SK-N-SH treated with all-trans-retinoic acid at 6 μM for 48 hours (cell line): ENCODE data around the gene ZNF543.

Experiments
- ATAC-seq: fragments of 200-7000 bp; cut with Tn5 transposase; 3 replicates; pipeline ENCODE4 v1.9.1; 2020; ENCODE audit warnings: mild to moderate bottlenecking, moderate library complexity
- ARNTL ChIP-seq: fragments of 450-650 bp; formaldehyde crosslinking; IDR thresholded peaks from 2 replicates; pipeline ENCODE4 v1.5.0; 2020; ENCODE audit warnings: low read depth, mild to moderate bottlenecking, moderate library complexity, borderline replicate concordance
- BACH2 ChIP-seq: fragments of 250-450 bp; sonication (Bioruptor Pico); IDR thresholded peaks from 2 replicates; pipeline ENCODE4 v1.9.0; 2021; ENCODE audit warnings: mild to moderate bottlenecking, borderline replicate concordance
- CREB5 ChIP-seq: fragments of 250-450 bp; sonication (Bioruptor Pico); IDR thresholded peaks from 2 replicates; pipeline ENCODE4 v1.5.1; 2020; ENCODE audit warnings: low read depth, mild to moderate bottlenecking, moderate library complexity
- CSDC2 ChIP-seq: fragments of 250-450 bp; sonication (Bioruptor Pico); IDR thresholded peaks from 2 replicates; pipeline ENCODE4 v1.5.0; 2020; ENCODE audit warnings: mild to moderate bottlenecking, moderate library complexity
- ISL1 ChIP-seq: fragments of 250-450 bp; sonication (Bioruptor Pico); IDR thresholded peaks from 2 replicates; pipeline ENCODE4 v2.1.2; 2022; ENCODE audit warnings: mild to moderate bottlenecking, moderate library complexity
- OSR1 ChIP-seq: fragments of 250-450 bp; sonication (Bioruptor Pico); IDR thresholded peaks from 2 replicates; pipeline ENCODE4 v1.8.0; 2022; ENCODE audit warnings: moderate library complexity, mild to moderate bottlenecking, inconsistent platforms
- POU6F1 ChIP-seq: fragments of 250-450 bp; sonication (Bioruptor Pico); IDR thresholded peaks from 2 replicates; pipeline ENCODE4 v1.8.0; 2021; ENCODE audit warnings: low read depth, mild to moderate bottlenecking, moderate library complexity, borderline replicate concordance
- PPARA ChIP-seq: fragments of 250-450 bp; sonication (Bioruptor Pico); IDR thresholded peaks from 2 replicates; pipeline ENCODE4 v1.5.0; 2020; ENCODE audit warnings: mild to moderate bottlenecking, borderline replicate concordance
- SNAI2 ChIP-seq: fragments of 250-450 bp; sonication (Bioruptor Pico); IDR thresholded peaks from 2 replicates; pipeline ENCODE4 v1.5.0; 2020; ENCODE audit warnings: mild to moderate bottlenecking, moderate library complexity
- TCF4 ChIP-seq: fragments of 250-450 bp; sonication (Bioruptor Pico); IDR thresholded peaks from 2 replicates; pipeline ENCODE4 v1.8.0; 2021; ENCODE audit warnings: mild to moderate bottlenecking, moderate library complexity, borderline replicate concordance
- TOX ChIP-seq: fragments of 250-450 bp; sonication (Bioruptor Pico); IDR thresholded peaks from 2 replicates; pipeline ENCODE4 v1.8.0; 2021; ENCODE audit warnings: mild to moderate bottlenecking, moderate library complexity, borderline replicate concordance
- TSHZ2 ChIP-seq: fragments of 250-450 bp; sonication (Bioruptor Pico); IDR thresholded peaks from 2 replicates; pipeline ENCODE4 v1.5.0; 2020; ENCODE audit warnings: mild to moderate bottlenecking, moderate library complexity
- ZFP3 ChIP-seq: fragments of 250-450 bp; sonication (Bioruptor Pico); IDR thresholded peaks from 2 replicates; pipeline ENCODE4 v1.5.0; 2020; ENCODE audit warnings: mild to moderate bottlenecking, moderate library complexity
- ZFP30 ChIP-seq: fragments of 450-650 bp; formaldehyde crosslinking; IDR thresholded peaks from 2 replicates; pipeline ENCODE4 v1.5.0; 2022; ENCODE audit warnings: mild to moderate bottlenecking, moderate library complexity
- ZNF565 ChIP-seq: fragments of 450-650 bp; formaldehyde crosslinking; conservative IDR thresholded peaks from 2 replicates; pipeline ENCODE4 v1.5.0; 2020; ENCODE audit warnings: low read depth, mild to moderate bottlenecking, moderate library complexity
- ZNF70 ChIP-seq: fragments of 450-650 bp; formaldehyde crosslinking; IDR thresholded peaks from 2 replicates; pipeline ENCODE4 v1.5.0; 2020; ENCODE audit warnings: mild to moderate bottlenecking, moderate library complexity
- ZNF8 ChIP-seq: fragments of 450-650 bp; formaldehyde crosslinking; IDR thresholded peaks from 2 replicates; pipeline ENCODE4 v1.5.0; 2020; ENCODE audit warnings: mild to moderate bottlenecking, moderate library complexity
- TF ChIP-seq, protein P1 (sequence below): fragments of 250-450 bp; sonication (Bioruptor Pico); IDR thresholded peaks from 2 replicates; pipeline ENCODE4 v1.8.0; 2020; ENCODE audit warnings: mild to moderate bottlenecking, moderate library complexity, borderline replicate concordance
- TF ChIP-seq, protein P2 (sequence below): fragments of 250-450 bp; sonication (Bioruptor Pico); IDR thresholded peaks from 2 replicates; pipeline ENCODE4 v1.5.1; 2021; ENCODE audit warnings: mild to moderate bottlenecking, moderate library complexity

The ZNF543 gene

GRCh38 chr19:57279418-57280164 lies 40.7 kb upstream of the ZNF543 start (continued):
- TF ChIP-seq, protein P1, sequence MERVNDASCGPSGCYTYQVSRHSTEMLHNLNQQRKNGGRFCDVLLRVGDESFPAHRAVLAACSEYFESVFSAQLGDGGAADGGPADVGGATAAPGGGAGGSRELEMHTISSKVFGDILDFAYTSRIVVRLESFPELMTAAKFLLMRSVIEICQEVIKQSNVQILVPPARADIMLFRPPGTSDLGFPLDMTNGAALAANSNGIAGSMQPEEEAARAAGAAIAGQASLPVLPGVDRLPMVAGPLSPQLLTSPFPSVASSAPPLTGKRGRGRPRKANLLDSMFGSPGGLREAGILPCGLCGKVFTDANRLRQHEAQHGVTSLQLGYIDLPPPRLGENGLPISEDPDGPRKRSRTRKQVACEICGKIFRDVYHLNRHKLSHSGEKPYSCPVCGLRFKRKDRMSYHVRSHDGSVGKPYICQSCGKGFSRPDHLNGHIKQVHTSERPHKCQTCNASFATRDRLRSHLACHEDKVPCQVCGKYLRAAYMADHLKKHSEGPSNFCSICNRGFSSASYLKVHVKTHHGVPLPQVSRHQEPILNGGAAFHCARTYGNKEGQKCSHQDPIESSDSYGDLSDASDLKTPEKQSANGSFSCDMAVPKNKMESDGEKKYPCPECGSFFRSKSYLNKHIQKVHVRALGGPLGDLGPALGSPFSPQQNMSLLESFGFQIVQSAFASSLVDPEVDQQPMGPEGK (CRISPR knock-in tag): no peak
- peak; percentile 16; the same call in 1 of the 2 replicates for TF ChIP-seq ZFP3
- TF ChIP-seq ISL1 (CRISPR knock-in tag): no peak
- TF ChIP-seq ZFP30 (CRISPR knock-in tag): no peak
- no peak for TF ChIP-seq BACH2 (CRISPR knock-in tag)

GRCh38 chr19:57280165-57280961 lies 39.9 kb upstream of the ZNF543 start, which contains the start of gene ZNF460:
Gene ZNF460, plus strand, starts transcription at chr19:57280485. Its CDS starts 322 bp downstream, at chr19:57280807.
- TF ChIP-seq ZFP30 (CRISPR knock-in tag) (peak; percentile 63; the same call in 1 of the 2 replicates), CREB5 (CRISPR knock-in tag) (0 out of 2 replicates have a peak, but pooled peaks have one; percentile 57), PPARA (CRISPR knock-in tag) (0 out of 2 replicates have a peak, but pooled peaks have one; percentile 79), TSHZ2 (no peak), SNAI2 (CRISPR knock-in tag) (peak; percentile 59; the same call in 1 of the 2 replicates)
- peak; percentile 97 for ATAC-seq

DNA sequence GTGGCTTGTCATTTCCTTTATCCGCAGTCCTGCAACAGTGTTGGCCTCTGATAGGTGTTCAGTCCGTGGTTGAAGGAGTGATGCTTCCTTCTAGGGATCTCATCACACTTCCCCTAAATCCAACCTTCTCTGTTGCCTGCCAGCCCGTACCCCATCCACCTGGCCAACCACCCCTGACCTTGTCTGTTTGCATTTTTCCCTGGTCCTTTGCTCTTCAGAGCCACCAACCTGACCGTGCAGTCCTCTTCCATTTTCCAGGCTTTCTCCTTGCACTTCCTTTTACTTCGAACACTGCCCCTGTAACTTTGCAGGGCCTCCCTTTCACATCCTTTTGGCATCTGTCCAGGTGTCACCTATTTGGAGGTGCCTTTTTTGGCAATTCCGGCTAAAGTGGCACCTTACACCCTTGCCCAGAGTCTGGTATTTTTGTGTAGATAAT lies 39.3 kb upstream of the ZNF543 start:
- no peak for ATAC-seq
- TF ChIP-seq PPARA (CRISPR knock-in tag) (no peak), CSDC2 (CRISPR knock-in tag) (no peak), OSR1 (CRISPR knock-in tag) (no peak), ZNF565 (no peak), CREB5 (CRISPR knock-in tag) (no peak), ZFP3 (no peak)
- TF ChIP-seq, protein P2, sequence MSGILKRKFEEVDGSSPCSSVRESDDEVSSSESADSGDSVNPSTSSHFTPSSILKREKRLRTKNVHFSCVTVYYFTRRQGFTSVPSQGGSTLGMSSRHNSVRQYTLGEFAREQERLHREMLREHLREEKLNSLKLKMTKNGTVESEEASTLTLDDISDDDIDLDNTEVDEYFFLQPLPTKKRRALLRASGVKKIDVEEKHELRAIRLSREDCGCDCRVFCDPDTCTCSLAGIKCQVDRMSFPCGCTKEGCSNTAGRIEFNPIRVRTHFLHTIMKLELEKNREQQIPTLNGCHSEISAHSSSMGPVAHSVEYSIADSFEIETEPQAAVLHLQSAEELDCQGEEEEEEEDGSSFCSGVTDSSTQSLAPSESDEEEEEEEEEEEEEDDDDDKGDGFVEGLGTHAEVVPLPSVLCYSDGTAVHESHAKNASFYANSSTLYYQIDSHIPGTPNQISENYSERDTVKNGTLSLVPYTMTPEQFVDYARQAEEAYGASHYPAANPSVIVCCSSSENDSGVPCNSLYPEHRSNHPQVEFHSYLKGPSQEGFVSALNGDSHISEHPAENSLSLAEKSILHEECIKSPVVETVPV (CRISPR knock-in tag): no peak

DNA sequence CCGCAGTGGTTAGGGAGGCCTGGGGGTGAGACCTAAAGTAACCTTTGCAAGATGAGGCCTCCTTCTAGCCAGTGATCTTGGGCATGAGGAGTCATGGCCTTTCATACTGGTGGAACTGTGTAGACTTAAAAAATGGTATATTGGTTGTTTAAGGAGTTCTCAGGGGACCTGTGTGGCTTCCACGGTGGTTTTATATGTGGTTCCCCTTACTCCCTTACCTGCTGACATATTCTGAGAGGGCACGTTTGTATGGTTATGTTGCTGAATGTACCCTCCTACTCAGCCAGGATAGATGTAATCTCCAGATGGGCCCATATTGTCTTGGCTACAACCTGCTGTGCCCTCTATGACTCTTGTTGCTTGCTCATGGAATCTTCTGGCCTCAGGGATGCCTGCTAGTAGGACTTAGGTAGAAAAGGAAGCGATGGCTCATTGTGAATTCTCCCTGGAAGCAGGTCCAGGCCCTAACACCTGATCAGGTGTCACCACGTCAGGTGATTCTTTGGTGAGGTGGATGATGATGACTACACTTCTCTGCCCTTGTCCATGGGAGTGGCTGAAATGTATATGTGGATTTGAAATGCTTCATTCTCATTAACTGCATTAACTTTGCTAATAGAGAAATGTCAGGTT lies 38.1 kb upstream of the ZNF543 start:
- no peak for ATAC-seq
- no peak for TF ChIP-seq POU6F1 (CRISPR knock-in tag)
- no peak for TF ChIP-seq BACH2 (CRISPR knock-in tag)
- no peak for TF ChIP-seq ZNF565
- no peak for TF ChIP-seq ZNF70 (CRISPR knock-in tag)
- TF ChIP-seq TCF4 (CRISPR knock-in tag): no peak
- no peak for TF ChIP-seq ZNF8 (CRISPR knock-in tag)
- no peak for TF ChIP-seq ARNTL (CRISPR knock-in tag)
- TF ChIP-seq, protein P2 (CRISPR knock-in tag): no peak
- no peak for TF ChIP-seq TOX (CRISPR knock-in tag)
